GM19240 (cell line): Measurements from ENCODE around the gene CPZ.

ENCODE experiments used
- DNase-seq: peaks from one replicate; pipeline ENCODE4 v3.0.0; 2011; ENCODE audit warnings: low spot score; ENCODE audit not compliant: insufficient read length

The CPZ gene

GRCh38 chr4:8579526-8580320 lies 12.8 kb upstream of the CPZ start:
- DNase-seq, result no peak

GRCh38 chr4:8580321-8581093 lies 12.1 kb upstream of the CPZ start, which contains the start of gene GPR78:
TSS of gene GPR78 (plus strand) at chr4:8580392. CDS start at chr4:8580983, 591 bp downstream.
- DNase-seq, result no peak

- DNase-seq, result no peak
Observed at GRCh38 chr4:8581094-8581861, 11.3 kb upstream of the CPZ start.

GRCh38 chr4:8582016-8582415 lies 10.5 kb upstream of the CPZ start:
- DNase-seq, result no peak

- DNase-seq, result no peak
Observed at GRCh38 chr4:8582436-8582835, 10.1 kb upstream of the CPZ start.

GRCh38 chr4:8582941-8583654 lies 9.5 kb upstream of the CPZ start:
- no peak for DNase-seq

- DNase-seq, result no peak
Observed at GRCh38 chr4:8583655-8584025, 8.9 kb upstream of the CPZ start.

GRCh38 chr4:8585186-8585585 lies 7.4 kb upstream of the CPZ start:
- no peak for DNase-seq

GRCh38 chr4:8585721-8586212 lies 6.8 kb upstream of the CPZ start:
- DNase-seq, result no peak

GRCh38 chr4:8586246-8586645 lies 6.3 kb upstream of the CPZ start:
- no peak for DNase-seq

GRCh38 chr4:8586671-8587468 lies 5.7 kb upstream of the CPZ start:
- no peak for DNase-seq

- no peak for DNase-seq
Observed at GRCh38 chr4:8587469-8588195, 4.9 kb upstream of the CPZ start.

GRCh38 chr4:8588196-8588470 lies 4.4 kb upstream of the CPZ start:
- DNase-seq, result no peak

- no peak for DNase-seq
Observed at GRCh38 chr4:8589336-8589735, 3.2 kb upstream of the CPZ start.

GRCh38 chr4:8589823-8590545 lies 2.6 kb upstream of the CPZ start:
- DNase-seq, result no peak

- DNase-seq, result no peak
Observed at GRCh38 chr4:8590546-8590880, 2.1 kb upstream of the CPZ start.

- no peak for DNase-seq
Observed at GRCh38 chr4:8591114-8591513, 1.5 kb upstream of the CPZ start.

GRCh38 chr4:8591626-8592365 lies 769 bp upstream of the CPZ start:
- DNase-seq, result no peak
